Measurements from ENCODE around the gene MYO16.

MYO16 gene

GRCh38 chr13:108629181-108629752 is at the start of gene MYO16:
MYO16 (plus strand) TSS chr13:108629611; CDS start chr13:108629845, 234 bp downstream.
- no peak for DNase-seq

DNA sequence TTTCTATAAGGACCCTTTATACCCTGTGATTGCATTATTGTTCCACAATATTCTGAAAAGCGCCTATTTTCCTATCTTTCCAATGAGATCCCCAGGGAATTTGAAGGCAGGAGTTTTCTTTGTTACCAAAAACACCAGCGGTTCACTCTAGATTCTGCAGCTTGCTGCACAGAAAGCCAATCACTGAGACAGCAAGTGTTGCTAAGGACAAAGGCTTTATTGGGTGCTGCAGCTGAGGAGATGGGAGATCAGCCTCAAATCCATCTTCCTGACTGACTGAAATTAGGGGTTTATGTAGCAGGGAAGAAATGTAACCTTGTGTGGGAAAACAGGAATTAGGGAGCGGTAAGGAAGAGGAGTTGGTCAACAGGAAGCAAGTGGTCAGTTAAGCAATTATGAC is 42.6 kb upstream of the MYO16 start:
- DNase-seq = no peak

- no peak for DNase-seq
These were observed 40.9 kb upstream of the MYO16 start for GRCh38 chr13:108588516-108588915.

DNA sequence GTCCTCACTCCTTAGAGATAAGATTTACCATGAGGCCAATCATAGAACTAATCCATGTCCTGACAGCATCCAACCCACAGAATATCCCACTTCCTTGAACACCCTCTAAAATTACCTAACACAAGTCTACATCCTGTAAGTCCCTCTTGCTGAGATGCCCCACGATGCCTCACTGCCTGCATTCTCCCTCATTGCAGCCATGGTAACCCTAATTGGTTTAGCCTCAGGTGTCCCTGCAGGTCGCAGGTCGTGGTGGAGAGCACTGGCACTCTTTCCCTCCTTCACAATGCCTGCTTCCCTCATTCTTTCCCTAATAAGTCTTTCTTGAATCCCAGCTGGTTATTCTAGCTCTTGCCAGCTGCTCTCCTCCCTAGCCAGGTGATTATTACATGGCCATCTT is 35.3 kb upstream of the MYO16 start:
- no peak for DNase-seq

GRCh38 chr13:108595436-108596274 is 33.8 kb upstream of the MYO16 start:
- DNase-seq = no peak

GRCh38 chr13:108597943-108598342 is 31.5 kb upstream of the MYO16 start:
- DNase-seq = no peak

GRCh38 chr13:108606424-108606823 is 23.0 kb upstream of the MYO16 start:
- no peak for DNase-seq

- no peak for DNase-seq
These were observed 20.1 kb upstream of the MYO16 start for GRCh38 chr13:108609353-108609752.

DNA sequence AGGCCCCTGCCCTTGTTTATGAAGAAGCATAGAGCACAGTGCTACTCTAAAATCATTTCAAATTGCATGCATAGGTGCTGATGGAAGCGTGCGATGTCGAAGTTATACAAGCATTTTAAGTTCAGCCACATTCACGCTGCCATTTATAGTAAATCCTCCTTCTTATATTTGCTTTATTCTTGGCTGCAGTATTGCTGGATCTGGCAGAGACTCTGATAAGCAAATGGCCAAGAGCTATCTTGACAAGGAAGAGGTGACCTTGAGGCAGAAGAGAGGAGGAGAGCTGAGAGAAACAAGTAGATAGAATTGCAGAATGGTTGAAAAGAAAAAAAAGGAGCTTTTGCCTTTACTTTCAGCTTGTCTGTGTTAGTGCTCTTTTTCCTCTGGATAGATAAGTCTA is 18.9 kb upstream of the MYO16 start:
- DNase-seq = no peak

GRCh38 chr13:108615241-108615640 is 14.2 kb upstream of the MYO16 start:
- DNase-seq = no peak

DNA sequence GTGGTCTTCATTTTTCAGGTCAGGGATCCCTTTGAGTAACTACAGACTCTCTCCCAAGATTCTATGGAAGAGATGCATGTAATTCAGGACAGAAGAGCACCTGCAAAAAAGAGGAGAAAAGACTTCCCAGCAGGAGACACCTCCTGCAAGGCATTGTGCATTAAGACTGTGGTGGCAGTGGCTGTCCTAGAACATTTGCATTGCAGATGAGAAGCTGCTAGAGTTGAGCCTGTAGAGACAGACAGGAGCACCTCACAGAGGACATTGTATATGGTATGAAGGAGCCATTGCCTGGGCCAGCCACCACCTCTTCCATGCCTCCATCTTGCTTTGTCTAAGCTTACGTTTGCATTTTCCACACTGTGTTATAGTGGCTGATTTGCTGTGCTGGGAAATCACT is 11.2 kb upstream of the MYO16 start:
- DNase-seq = no peak

DNA sequence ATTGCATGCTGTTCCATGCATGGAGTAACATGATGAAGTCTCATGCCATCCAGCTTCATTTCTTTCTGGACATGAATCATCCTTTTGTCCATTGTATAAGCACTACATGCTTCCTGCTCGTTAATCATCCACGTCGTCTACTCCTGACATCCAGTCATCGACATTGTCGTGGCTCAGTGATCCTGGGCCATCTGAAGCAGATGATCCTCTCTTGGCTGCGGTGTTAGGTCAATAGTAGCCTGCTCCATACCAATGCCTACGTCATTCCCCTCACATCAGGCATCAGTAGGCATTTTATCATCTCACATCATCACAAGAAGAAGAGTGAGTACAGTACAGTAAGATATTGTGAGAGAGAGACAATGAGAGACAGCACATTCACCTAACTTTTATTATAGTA is 7.9 kb upstream of the MYO16 start:
- no peak for DNase-seq

DNA sequence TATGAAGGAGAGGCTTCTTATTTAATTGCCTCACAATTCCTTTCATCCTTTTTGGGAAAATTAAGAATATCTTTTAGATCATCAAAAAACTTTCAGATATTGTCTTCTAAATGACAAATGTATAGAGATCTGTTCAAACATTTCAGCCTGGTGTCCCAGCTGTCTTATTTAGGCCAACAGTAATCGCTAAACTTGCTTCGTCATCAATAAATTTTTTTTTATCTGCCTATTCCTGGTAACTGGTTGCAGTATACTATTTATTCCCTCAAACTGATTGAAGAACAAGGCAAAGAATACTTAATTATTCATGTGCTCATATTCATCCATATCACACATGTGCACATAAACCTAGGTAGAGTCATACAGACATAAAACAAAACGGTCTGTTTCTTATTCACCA is 5.3 kb upstream of the MYO16 start:
- DNase-seq = no peak

GRCh38 chr13:108624979-108625378 is 4.4 kb upstream of the MYO16 start:
- no peak for DNase-seq

- no peak for DNase-seq
These were observed 577 bp downstream of the MYO16 start for GRCh38 chr13:108629988-108630387.

- DNase-seq = no peak
These were observed 3.3 kb downstream of the MYO16 start for GRCh38 chr13:108632649-108633167.

- no peak for DNase-seq
These were observed 9.5 kb downstream of the MYO16 start for GRCh38 chr13:108638901-108639300.

DNA sequence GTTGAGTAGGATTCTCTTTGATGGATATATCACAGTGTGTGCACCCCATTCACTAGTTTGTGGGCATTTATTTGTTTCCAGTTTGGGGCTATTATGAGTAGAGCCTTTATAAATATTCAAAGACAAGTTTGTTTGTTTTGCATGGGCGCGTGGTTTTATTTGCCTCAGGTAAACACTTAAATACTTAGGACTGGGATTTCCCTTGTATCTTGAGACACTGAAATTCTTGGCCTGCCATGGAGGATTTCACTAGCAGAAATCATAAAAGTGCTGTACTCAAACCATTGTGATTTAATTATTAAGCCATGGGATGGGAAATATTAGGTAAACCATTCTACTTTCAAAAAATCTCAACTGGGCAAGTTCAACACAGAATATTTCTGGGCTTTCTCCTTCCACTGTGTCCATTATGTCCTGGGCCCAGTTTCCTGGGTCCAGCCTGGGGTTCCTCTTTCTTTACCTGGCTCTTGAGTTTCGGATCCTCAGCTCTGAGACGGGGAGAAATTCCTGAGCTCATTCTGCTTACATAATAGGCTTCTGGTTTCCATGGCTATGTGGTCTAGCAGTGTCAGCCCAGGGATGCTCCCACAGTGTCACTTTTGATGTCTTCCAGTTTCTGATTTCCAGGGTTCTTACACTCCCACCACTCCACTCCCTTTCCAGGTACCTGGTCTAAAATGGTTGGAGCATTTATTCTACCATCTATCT is 14.4 kb downstream of the MYO16 start:
- DNase-seq = no peak

GRCh38 chr13:108645376-108645775 is 16.0 kb downstream of the MYO16 start:
- DNase-seq = no peak

DNA sequence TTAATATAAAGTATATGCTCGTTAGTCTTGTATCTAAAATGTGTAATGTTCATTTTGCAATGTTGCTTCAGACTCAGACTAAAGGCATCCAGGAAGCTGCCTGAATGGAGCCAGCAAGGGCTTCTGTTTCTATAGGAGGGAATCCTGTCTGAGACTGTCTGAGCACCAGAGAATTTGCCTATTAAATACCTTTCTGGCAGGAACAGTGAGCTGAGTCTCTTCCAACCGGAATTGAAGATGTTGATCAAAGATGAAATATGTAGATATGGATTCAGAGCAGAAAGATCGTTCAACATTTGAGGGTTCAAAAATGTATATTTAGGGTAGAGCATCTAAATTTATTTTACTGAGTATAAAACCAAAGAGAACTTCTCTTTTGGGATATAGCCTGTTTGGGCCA is 20.9 kb downstream of the MYO16 start:
- no peak for DNase-seq

DNA sequence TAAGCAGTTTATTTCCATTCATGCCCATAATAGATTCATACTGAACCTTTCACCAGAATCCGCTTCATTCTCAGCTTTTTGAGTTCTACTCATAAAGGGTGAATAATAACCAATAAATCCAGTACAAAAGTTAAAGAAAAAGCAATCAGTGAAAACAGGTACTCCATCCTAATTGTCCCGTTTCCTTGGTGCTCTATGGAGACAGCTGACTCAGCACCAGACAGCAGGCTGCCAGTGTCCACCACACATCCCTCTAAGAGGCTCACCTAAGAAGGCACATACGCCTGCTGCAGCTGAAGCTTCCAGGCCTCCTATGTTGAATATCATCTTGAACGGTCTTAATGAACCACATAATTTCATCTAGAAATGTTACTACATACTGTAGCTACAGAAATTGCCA is 27.3 kb downstream of the MYO16 start:
- no peak for DNase-seq

GRCh38 chr13:108657519-108657918 is 28.1 kb downstream of the MYO16 start:
- no peak for DNase-seq

- no peak for DNase-seq
These were observed 33.1 kb downstream of the MYO16 start for GRCh38 chr13:108662528-108662927.

- no peak for DNase-seq
These were observed 34.3 kb downstream of the MYO16 start for GRCh38 chr13:108663710-108664109.
